Fibroblast of skin of scalp (primary cell): ENCODE measurements around the gene RPUSD4.
A peak's percentile ranks its signal among the peaks of the same experiment; 100 is the strongest.

Experiments used
- DNase-seq: peaks from one replicate; pipeline ENCODE4 v3.0.0-alpha.2; 2013

RPUSD4 gene

GRCh38 chr11:126155402-126156187 lies 55.9 kb downstream of the RPUSD4 start:
- DNase-seq = no peak

- DNase-seq = no peak
Measured at GRCh38 chr11:126154691-126155090, 56.8 kb downstream of the RPUSD4 start.

GRCh38 chr11:126153972-126154371 lies 57.5 kb downstream of the RPUSD4 start:
- peak; percentile 40 for DNase-seq

GRCh38 chr11:126153006-126153405 lies 58.4 kb downstream of the RPUSD4 start:
- no peak for DNase-seq

- DNase-seq = no peak
Measured at GRCh38 chr11:126152586-126152985, 58.9 kb downstream of the RPUSD4 start.

GRCh38 chr11:126152152-126152551 lies 59.3 kb downstream of the RPUSD4 start:
- no peak for DNase-seq
